VCaP (cell line): ENCODE data around the gene TPO.
A peak's percentile ranks its signal among the peaks of the same experiment; 100 is the strongest.

Experiments
- H3K27ac ChIP-seq: fragments of 450-650 bp; 2 replicates; pipeline ENCODE4 v1.5.1; 2017
- TF ChIP-seq, protein P1 (sequence below): fragments of 450-650 bp; conservative IDR thresholded peaks from 2 replicates; pipeline ENCODE4 v1.5.1; 2017; ENCODE audit warnings: mild to moderate bottlenecking, moderate library complexity

TPO gene

DNA sequence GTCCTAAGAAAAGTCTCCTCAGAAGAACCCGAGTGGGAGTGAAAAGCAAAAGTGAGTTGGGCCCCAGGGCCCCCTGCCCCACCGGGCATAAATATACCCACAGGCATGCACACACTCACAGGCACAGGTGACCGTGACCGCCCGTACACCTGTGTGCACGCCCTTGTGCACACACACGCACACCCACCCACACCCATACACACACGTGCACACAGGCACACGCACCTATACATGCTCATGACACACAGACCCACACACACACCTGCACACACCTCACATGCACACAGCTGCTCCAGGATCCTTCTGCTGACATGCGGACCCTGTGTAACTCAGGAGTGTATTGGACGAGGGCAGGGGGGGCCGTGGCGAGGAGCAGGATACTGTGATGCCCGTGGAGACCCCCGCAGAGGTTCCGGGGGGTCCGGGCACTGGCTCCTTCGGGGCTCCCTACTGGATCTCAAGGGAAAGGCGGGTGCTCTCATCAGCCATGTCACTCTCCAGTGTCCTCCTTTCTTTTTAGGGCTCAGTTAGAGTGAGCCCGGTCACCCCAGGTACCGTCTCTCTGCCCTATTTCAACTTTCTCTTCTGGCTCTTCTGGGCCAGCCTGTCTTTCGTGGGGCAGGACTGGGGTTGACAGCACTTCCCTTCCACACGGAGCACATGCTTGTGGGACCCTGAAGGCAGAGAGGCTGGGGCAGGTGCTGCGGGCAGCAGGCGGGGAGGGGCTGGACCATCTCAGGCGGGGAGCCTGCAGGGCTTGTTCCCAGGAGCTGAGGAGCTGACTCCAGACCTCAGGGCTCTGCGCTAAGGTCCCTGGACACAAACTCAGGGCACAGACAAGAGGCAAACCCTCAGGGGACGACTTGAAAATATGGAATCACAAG lies 48.5 kb downstream of the TPO start:
- TF ChIP-seq, protein P1, sequence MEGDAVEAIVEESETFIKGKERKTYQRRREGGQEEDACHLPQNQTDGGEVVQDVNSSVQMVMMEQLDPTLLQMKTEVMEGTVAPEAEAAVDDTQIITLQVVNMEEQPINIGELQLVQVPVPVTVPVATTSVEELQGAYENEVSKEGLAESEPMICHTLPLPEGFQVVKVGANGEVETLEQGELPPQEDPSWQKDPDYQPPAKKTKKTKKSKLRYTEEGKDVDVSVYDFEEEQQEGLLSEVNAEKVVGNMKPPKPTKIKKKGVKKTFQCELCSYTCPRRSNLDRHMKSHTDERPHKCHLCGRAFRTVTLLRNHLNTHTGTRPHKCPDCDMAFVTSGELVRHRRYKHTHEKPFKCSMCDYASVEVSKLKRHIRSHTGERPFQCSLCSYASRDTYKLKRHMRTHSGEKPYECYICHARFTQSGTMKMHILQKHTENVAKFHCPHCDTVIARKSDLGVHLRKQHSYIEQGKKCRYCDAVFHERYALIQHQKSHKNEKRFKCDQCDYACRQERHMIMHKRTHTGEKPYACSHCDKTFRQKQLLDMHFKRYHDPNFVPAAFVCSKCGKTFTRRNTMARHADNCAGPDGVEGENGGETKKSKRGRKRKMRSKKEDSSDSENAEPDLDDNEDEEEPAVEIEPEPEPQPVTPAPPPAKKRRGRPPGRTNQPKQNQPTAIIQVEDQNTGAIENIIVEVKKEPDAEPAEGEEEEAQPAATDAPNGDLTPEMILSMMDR = no peak

DNA sequence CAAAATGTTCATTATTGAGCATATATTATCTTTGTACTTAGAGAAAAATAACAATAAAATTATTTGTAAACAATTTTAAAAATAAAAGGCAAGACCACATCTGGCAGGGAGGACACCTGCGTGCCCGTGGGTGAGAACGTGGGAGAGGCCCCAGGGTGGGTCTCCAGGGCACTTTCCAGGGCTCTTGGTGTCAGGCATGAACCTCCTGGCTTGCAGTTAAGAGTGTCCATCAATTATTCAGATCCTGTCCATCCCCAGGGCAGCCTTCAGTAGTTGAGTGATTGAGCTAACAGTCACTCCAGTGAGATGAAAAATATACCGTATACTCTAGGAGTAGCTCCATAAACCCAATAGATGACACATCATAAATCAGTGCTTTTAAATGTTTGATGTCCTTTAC lies 49.7 kb downstream of the TPO start:
- TF ChIP-seq, protein P1 = no peak
- H3K27ac ChIP-seq = no peak overlapping the region

More for the DNA sequence above, 48.5 kb downstream of the TPO start:
- no peak overlapping the region for H3K27ac ChIP-seq

DNA sequence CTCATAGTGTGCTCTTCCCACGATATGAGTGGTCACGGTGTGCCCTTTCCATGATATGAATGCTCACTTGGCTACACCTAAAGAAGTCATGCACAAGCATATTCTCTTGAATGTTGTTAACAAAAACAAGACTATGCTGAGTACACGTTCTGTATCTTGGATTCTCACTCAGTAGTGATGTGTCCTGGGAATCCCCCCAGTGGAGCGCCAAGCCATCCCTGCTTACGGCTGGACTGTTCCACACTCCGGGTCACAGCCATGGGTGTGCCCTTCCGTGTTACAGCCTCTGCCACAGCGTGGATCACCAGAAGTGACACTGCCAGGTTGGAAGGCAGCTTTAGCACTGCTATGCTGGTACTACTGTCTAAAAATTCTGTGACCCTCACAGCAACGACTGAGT lies 59.1 kb downstream of the TPO start:
- TF ChIP-seq, protein P1 = no peak
- H3K27ac ChIP-seq = no peak overlapping the region

DNA sequence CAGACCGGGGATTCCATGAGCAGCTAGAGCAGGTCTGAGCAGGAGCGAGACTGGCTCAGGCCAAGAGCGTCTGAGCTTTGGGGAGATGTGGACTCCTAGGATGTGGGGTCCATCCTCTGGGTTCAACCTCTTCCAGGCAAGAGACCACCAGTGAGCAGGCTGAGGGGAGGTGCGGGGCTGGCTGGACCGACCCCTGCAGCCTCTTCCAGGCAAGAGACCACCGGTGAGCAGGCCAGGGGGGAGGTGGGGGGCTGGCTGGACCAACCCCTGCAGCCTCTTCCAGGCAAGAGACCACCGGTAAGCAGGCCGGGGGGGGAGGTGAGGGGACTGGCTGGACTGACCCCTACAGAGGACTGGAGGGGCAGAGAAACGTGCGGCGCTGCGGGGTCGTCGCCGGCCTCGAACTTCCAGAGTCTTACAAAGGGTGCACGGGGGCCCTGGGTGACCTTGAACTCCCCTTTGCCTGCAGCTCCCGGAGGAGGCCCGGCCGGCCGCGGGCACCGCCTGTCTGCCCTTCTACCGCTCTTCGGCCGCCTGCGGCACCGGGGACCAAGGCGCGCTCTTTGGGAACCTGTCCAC lies 63.4 kb downstream of the TPO start:
- TF ChIP-seq, protein P1 = no peak

DNA sequence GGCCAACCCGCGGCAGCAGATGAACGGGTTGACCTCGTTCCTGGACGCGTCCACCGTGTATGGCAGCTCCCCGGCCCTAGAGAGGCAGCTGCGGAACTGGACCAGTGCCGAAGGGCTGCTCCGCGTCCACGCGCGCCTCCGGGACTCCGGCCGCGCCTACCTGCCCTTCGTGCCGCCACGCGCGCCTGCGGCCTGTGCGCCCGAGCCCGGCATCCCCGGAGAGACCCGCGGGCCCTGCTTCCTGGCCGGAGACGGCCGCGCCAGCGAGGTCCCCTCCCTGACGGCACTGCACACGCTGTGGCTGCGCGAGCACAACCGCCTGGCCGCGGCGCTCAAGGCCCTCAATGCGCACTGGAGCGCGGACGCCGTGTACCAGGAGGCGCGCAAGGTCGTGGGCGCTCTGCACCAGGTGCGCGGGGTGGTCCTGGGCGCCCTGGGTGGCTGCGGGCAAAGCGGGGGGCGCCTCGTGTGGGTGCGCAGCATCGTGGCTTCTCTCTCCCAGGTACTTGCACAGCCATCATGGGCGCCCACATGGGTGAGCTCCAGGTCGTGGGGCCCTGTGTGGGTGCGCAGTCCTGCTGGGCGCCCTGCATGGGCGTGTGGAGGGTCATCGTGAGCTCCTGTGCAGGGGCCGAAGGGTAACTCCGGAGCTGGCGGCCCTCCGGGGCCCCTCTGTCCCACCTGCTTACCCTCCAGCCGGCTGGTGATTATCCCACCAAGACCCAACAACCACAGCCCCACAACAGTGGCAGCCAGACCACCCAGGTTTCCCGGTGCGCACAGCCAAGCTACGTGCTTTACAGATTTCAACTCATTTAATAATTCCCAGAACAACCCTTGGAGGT lies 64.2 kb downstream of the TPO start:
- TF ChIP-seq, protein P1 = no peak

More for the DNA sequence above, 63.4 kb downstream of the TPO start:
- no peak overlapping the region for H3K27ac ChIP-seq

DNA sequence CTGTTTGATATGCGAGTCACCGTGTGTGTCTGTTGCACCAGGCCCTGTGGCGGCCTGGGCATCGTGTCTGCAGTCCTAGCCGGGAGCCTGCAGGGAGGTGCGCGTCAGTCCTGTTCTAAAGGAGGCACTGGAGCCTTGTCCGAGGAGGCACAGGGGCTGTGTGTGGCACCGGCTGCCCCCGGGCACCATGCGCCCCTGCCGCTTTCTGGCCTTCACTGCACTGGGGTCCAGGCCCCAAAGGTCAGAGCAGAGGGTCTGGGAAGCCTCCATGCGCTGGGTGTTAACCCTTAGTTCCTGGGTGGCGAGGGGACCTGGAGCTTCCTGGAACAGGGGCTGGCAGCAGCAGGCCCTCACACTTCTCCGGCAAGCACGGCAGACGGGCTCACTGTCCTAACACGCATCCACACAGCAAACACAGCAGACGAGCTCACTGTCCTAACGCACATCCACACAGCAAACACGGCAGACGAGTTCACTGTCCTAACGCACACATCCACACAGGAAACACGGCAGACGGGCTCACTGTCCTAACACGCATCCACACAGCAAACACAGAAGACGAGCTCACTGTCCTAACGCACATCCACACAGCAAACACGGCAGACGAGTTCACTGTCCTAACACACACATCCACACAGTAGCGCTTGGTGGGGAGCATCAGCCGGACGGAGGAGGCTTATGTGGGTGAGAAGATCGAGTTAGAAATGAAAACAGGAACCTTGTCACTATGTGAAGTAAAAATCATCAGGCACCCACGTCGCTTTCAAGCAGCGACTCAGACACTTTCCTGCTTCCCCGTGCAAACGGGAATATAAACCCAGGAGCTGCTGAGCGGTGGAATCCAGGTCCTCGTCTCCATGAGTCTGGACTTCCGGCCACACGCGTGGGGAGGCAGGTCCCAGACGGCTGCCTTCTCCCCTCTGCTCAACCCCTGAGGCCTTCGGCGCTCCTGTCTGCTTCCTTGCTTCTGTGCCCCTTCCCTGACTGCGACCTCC lies 65.3 kb downstream of the TPO start:
- peak overlapping the region; percentile 32; the same call in 1 of the 2 replicates for H3K27ac ChIP-seq
- TF ChIP-seq, protein P1 = no peak

More for the DNA sequence above, 64.2 kb downstream of the TPO start:
- H3K27ac ChIP-seq = no peak overlapping the region
